Prostate gland (tissue), 2 donors: ENCODE data around the gene GOLGA7B.

ENCODE experiments used
- CTCF ChIP-seq, 4 experiments: fragments of 200-600 bp in 2 of 4; fragments of 450-650 bp in 2 of 4; sonication (generic) in 2 of 4; IDR thresholded peaks; 1 replicate in 3 of 4; 2 replicates in 1 of 4; pipeline ENCODE4 v1.5.1; 2016 to 2019; ENCODE audit warnings: antibody characterized with exemption in 4 of 4, mild to moderate bottlenecking in 2 of 4, moderate library complexity in 2 of 4
- POLR2A ChIP-seq: fragments of 450-650 bp; IDR thresholded peaks from one replicate; pipeline ENCODE4 v1.6.1; 2016; ENCODE audit warnings: antibody characterized with exemption, mild to moderate bottlenecking
- POLR2AphosphoS5 ChIP-seq: sonication (generic); formaldehyde crosslinking; IDR thresholded peaks from one replicate; pipeline ENCODE4 v1.6.1; 2017; ENCODE audit warnings: antibody characterized with exemption

DNA sequence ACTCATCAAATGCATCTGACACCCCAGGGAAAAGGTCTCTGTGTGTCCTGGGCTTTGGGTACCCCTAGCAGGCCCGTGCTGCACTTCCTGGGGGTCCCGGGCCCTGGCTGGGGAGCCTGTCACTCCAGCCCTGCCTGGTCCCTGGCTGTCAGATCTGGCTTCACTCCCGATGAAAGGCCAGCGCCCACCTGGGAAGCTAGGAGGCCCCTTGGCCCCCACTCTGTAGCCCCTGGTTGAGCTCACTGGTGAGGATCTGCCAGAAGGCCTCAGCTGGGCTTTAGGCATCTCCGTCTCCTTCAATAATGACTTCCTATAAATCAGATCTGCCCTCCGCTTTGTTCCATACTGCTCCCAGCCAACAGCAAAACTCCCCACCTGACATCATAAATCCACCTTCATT lies 64.0 kb downstream of the GOLGA7B start:
- no peak for TF ChIP-seq POLR2AphosphoS5
- no peak for TF ChIP-seq CTCF (IDR thresholded peaks at IDR 0.05)
- no peak for TF ChIP-seq POLR2A
